ENCODE results near the gene AFF3.
A peak's percentile ranks its signal among the peaks of the same experiment; 100 is the strongest.

The AFF3 gene

GRCh38 chr2:99982744-99983143, 159.6 kb downstream of the AFF3 start:
- Histone ChIP-seq H3K27me3 (ENCODE audit: insufficient read depth, poor library complexity, severe bottlenecking) (no peaks in the 10 kb centered on the region), H3K36me3 (ENCODE audit: low read depth) (no peaks in the 10 kb centered on the region), H3K9me3 (ENCODE audit: severe bottlenecking) (no peaks in the 10 kb centered on the region), H3K4me3 (ENCODE audit: severe bottlenecking) (no peak overlapping the region), H3K27ac (ENCODE audit: poor library complexity, severe bottlenecking) (no peak overlapping the region), H3K4me1 (ENCODE audit: insufficient read depth, poor library complexity, severe bottlenecking) (peaks cover 7% of the 10 kb centered on the region)
- TF ChIP-seq, protein P1, sequence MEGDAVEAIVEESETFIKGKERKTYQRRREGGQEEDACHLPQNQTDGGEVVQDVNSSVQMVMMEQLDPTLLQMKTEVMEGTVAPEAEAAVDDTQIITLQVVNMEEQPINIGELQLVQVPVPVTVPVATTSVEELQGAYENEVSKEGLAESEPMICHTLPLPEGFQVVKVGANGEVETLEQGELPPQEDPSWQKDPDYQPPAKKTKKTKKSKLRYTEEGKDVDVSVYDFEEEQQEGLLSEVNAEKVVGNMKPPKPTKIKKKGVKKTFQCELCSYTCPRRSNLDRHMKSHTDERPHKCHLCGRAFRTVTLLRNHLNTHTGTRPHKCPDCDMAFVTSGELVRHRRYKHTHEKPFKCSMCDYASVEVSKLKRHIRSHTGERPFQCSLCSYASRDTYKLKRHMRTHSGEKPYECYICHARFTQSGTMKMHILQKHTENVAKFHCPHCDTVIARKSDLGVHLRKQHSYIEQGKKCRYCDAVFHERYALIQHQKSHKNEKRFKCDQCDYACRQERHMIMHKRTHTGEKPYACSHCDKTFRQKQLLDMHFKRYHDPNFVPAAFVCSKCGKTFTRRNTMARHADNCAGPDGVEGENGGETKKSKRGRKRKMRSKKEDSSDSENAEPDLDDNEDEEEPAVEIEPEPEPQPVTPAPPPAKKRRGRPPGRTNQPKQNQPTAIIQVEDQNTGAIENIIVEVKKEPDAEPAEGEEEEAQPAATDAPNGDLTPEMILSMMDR (IDR thresholded peaks at IDR 0.05; ENCODE audit: poor library complexity, severe bottlenecking) = no peak
- ATAC-seq (ENCODE audit: low read depth) (peak; percentile 65; the same call in 2 of the 3 replicates), DNase-seq (ENCODE audit: low spot score) (no peak)

DNA sequence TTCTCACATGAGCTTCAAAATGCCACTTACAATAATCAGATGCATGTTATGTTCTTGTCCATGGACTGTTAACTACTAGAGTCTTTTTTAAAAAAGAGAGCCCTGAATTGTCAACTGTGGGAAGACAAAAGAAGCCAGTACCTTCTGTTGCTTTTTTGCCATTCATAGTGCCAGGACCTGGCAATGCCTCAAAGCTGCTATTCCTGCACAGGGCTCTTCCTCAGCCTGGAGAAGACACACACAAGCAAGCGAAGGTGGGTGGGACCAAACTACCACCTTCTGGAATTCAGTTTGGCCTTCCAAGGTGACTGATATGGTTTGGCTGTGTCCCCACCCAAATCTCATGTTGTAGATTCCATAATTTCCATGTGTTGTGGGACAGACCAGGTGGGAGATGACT, 160.6 kb downstream of the AFF3 start:
- Histone ChIP-seq H3K4me3 (ENCODE audit: severe bottlenecking) (no peak overlapping the region), H3K27me3 (ENCODE audit: insufficient read depth, poor library complexity, severe bottlenecking) (no peaks in the 10 kb centered on the region), H3K9me3 (ENCODE audit: severe bottlenecking) (no peaks in the 10 kb centered on the region), H3K36me3 (ENCODE audit: low read depth) (no peaks in the 10 kb centered on the region), H3K27ac (ENCODE audit: poor library complexity, severe bottlenecking) (no peak overlapping the region), H3K4me1 (ENCODE audit: insufficient read depth, poor library complexity, severe bottlenecking) (peaks cover 11% of the 10 kb centered on the region)
- TF ChIP-seq, protein P1 (IDR thresholded peaks at IDR 0.05; ENCODE audit: poor library complexity, severe bottlenecking) = no peak
- DNase-seq (ENCODE audit: low spot score) = no peak
- ATAC-seq (ENCODE audit: low read depth) = no peak

- TF ChIP-seq, protein P1 (IDR thresholded peaks at IDR 0.05; ENCODE audit: poor library complexity, severe bottlenecking) = no peak
- Histone ChIP-seq H3K4me1 (ENCODE audit: insufficient read depth, poor library complexity, severe bottlenecking) (peaks cover 17% of the 10 kb centered on the region), H3K4me3 (ENCODE audit: severe bottlenecking) (no peak overlapping the region), H3K27me3 (ENCODE audit: insufficient read depth, poor library complexity, severe bottlenecking) (no peaks in the 10 kb centered on the region), H3K36me3 (ENCODE audit: low read depth) (no peaks in the 10 kb centered on the region), H3K9me3 (ENCODE audit: severe bottlenecking) (no peaks in the 10 kb centered on the region), H3K27ac (ENCODE audit: poor library complexity, severe bottlenecking) (no peak overlapping the region)
- DNase-seq (ENCODE audit: low spot score) (no peak), ATAC-seq (ENCODE audit: low read depth) (no peak)
Measured at GRCh38 chr2:99980176-99980575, 162.2 kb downstream of the AFF3 start.

DNA sequence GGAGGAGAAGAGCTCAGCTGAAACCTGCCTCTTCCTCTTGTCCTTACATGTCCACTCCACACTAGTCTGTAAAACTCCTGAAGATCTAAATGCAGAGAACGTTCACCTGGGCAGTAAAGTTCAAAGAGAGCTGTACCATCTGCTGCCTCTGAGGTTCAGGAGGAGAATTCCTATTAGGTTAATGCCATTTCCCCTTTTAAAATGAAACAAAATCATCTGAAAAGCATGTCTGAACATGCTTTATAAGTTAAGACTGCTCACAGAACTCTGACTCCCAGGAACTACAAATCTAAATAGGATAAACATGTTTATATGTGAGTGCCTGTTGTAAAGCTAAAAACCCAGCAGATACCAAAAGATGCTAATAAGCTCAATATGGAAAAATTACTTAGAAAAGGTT, 164.4 kb downstream of the AFF3 start:
- DNase-seq (ENCODE audit: low spot score) (no peak), ATAC-seq (ENCODE audit: low read depth) (peak; percentile 20; the same call in 2 of the 3 replicates)
- peak overlapping the region; percentile 19 for H3K27ac ChIP-seq (ENCODE audit: poor library complexity, severe bottlenecking)
- H3K36me3 ChIP-seq (ENCODE audit: low read depth) = no peaks in the 10 kb centered on the region
- no peak overlapping the region for H3K4me3 ChIP-seq (ENCODE audit: severe bottlenecking)
- no peaks in the 10 kb centered on the region for H3K9me3 ChIP-seq (ENCODE audit: severe bottlenecking)
- no peaks in the 10 kb centered on the region for H3K27me3 ChIP-seq (ENCODE audit: insufficient read depth, poor library complexity, severe bottlenecking)
- TF ChIP-seq, protein P1 (IDR thresholded peaks at IDR 0.05; ENCODE audit: poor library complexity, severe bottlenecking) = no peak
- H3K4me1 ChIP-seq (ENCODE audit: insufficient read depth, poor library complexity, severe bottlenecking) = peaks cover 23% of the 10 kb centered on the region

GRCh38 chr2:99975386-99975785, 167.0 kb downstream of the AFF3 start:
- DNase-seq (ENCODE audit: low spot score) (no peak), ATAC-seq (ENCODE audit: low read depth) (peak; percentile 95)
- H3K27ac ChIP-seq (ENCODE audit: poor library complexity, severe bottlenecking) = peak overlapping the region; percentile 12

More at GRCh38 chr2:99975386-99975785, 167.0 kb downstream of the AFF3 start:
- Histone ChIP-seq H3K36me3 (ENCODE audit: low read depth) (no peaks in the 10 kb centered on the region), H3K4me3 (ENCODE audit: severe bottlenecking) (no peak overlapping the region), H3K4me1 (ENCODE audit: insufficient read depth, poor library complexity, severe bottlenecking) (peaks cover 28% of the 10 kb centered on the region), H3K9me3 (ENCODE audit: severe bottlenecking) (no peaks in the 10 kb centered on the region), H3K27me3 (ENCODE audit: insufficient read depth, poor library complexity, severe bottlenecking) (no peaks in the 10 kb centered on the region)
- TF ChIP-seq, protein P1 (IDR thresholded peaks at IDR 0.05; ENCODE audit: poor library complexity, severe bottlenecking) = no peak

Measured in RWPE2 (cell line).